Activated CD8-positive, alpha-beta memory T cell treated with anti-CD3 and anti-CD28 coated beads for 24 hours (primary cell): ENCODE results near the gene RETREG3.
"Not testable (repeated sequence)": the region's sequence is repeated elsewhere in the genome, so short reads cannot be mapped to it uniquely, and the experiment has no call there.

Source experiments
- DNase-seq: peaks from one replicate; pipeline ENCODE4 v3.0.0-alpha.2; 2020

The RETREG3 gene

GRCh38 chr17:42568341-42569111 lies 40.6 kb downstream of the RETREG3 start:
- no peak for DNase-seq

- peak; percentile 96 for DNase-seq
Observed at GRCh38 chr17:42566883-42567573, 42.1 kb downstream of the RETREG3 start, which contains the start of gene MLX. Gene MLX, plus strand, starts transcription at chr17:42567100. Its CDS starts 25 bp downstream, at chr17:42567125.

GRCh38 chr17:42566215-42566882 lies 42.8 kb downstream of the RETREG3 start:
- no peak for DNase-seq

DNA sequence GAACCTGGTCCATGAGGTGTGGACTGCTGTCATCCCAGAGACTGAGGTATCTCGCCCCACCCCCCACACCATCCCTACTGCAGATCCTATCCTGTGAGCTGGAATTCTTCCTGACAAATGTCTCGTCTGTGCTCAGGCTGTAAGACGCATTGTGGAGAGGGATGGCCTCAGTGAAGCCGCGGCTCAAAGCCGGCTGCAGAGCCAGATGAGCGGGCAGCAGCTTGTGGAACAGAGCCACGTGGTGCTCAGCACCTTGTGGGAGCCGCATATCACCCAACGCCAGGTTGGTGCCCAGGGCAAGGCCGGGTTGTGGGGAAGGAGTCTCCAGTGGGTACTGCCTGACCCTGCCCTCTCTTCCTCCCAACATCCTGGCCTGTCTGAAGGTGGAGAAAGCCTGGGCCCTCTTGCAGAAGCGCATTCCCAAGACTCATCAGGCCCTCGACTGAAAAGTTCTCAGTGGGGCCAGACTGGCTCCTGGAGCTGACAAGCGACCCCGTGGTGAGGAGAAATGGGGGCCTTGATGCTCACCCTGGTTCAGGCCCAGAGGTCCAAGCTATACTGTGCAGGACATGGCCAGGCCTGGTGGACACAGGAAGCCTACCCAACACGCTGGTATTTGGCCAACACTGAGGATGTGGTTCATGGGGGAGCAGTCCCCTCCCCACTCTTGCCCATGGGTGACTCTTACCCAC lies 43.5 kb downstream of the RETREG3 start:
- DNase-seq: no peak

DNA sequence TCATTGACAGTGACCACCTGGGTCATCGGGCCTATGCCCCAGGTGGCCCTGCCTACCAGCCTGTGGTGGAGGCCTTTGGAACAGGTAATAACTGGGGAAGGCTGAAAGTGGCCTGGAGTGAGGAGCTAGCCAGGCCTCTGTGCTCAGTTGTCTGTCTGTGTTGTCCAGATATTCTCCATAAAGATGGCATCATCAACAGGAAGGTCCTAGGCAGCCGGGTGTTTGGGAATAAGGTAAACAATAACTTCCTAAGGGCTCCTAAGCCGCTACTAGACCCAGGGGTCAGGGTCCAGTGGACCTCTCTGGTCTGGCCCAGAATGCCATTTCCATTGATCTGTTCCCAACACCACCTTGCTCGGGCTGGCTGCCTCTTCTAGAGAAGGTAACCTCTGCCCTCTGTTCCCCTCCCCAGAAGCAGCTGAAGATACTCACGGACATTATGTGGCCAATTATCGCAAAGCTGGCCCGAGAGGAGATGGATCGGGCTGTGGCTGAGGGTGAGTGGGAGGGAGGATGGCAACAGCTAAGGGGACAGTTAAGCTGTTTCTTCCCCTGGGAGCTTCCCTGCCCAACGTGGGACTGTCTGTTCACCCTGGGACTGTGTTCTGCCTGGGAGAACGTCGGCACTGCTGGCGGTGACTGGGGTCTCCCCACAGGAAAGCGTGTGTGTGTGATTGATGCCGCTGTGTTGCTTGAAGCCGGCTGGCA lies 44.2 kb downstream of the RETREG3 start:
- DNase-seq: no peak

DNA sequence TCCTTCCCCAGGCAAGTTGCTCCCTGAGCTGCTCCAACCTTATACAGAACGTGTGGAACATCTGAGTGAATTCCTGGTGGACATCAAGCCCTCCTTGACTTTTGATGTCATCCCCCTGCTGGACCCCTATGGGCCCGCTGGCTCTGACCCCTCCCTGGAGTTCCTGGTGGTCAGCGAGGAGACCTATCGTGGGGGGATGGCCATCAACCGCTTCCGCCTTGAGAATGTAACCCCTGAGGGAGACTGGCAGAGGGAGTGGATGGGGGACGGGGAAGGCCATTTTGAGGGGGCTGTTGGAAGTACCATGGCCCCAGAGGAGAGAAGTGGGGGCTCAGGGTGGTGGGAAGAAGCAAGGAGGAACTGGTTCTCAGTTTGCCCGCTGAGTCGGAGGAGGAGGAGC lies 45.2 kb downstream of the RETREG3 start:
- no peak for DNase-seq

DNA sequence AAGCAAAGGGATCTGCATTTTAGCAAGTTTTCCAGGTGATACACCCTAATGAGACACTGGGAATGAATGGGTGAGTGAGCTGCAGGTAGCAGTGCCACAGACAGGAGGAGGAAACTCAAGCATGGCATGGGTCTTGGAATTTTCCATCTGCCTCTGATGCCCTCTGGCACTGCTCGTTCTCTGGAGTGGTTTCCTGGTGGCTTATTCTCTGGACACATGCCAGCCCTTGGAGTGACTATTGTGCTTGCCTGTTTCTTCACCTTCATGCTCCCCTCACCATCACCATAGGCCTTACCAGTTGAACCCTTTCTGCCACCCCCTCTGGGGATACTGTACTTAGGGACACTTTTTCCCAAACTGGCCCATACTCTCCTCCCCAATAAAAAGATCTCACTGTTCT lies 45.6 kb downstream of the RETREG3 start:
- no peak for DNase-seq

DNA sequence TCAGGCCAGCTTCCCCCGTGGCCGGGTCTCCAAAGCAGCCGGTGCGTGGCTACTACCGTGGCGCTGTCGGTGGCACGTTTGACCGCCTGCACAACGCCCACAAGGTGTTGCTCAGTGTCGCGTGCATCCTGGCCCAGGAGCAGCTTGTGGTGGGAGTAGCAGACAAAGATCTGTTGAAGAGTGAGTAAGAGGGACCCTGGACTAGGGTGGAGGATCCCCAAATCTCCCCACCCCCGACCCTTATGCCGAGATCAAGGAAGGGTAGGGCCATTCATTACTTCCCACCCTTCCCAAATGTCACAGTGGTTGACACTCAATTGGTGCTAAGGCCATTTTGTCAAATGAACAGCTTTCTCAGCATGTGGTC lies 46.0 kb downstream of the RETREG3 start:
- no peak for DNase-seq

GRCh38 chr17:42562388-42563142 lies 46.6 kb downstream of the RETREG3 start:
- DNase-seq: no peak

- DNase-seq: peak; percentile 96
Observed at GRCh38 chr17:42561897-42562387, 47.2 kb downstream of the RETREG3 start, which contains the start of gene COASY. Gene COASY, plus strand, starts transcription at chr17:42562148. Its CDS starts 475 bp downstream, at chr17:42562623.

DNA sequence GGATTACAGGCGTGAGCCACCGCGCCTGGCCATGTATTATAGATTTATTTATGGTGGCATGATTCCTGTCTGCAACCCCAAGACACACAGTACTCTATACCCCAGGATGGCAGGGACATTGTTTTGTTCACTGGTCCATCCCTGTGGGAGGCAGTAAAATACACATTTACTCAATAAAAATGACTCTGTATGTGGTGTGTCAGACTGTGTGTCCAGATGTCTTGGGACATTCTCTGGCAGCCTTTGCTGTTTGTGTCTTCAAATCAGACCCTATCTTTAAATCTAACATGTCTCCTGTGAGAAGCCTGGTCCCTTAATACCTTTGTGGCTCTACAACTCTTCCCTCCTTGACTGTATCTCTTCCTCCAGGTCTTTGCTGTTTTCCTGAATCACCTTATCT lies 48.9 kb downstream of the RETREG3 start:
- DNase-seq: no peak

GRCh38 chr17:42559075-42559474 lies 50.1 kb downstream of the RETREG3 start:
- no peak for DNase-seq

DNA sequence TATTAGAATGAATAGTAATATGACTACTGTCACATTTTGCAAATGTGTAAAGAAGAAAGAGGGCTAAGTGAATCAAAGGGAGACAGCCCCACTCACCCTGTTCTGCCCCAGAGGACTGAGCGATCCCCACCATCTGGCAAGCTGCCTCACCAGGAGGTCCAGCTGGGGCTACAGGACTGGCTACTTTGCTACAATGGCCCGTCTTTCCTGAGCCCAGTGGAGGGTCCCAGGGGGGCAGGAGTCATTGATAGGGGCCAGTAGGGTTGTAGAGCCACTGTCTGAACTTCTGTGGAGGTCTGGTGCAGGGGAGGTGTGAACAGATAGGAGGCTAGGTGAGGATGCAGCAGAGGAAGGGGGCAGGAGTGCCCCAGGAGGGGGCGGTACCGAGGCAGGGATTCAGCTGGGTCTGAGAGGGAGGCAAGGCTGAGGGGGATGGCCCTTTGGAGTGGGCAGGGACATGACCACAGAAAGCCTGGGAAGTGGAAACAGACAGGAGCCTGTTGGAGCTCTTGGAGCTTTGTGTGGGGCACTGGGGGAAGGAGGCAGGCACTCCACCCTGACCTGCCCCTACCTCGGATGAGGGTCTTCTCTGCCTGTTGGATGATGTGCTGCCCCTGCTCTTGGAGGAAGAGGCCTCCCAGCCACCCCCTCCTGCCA lies 53.1 kb downstream of the RETREG3 start:
- DNase-seq: not testable (repeated sequence)

DNA sequence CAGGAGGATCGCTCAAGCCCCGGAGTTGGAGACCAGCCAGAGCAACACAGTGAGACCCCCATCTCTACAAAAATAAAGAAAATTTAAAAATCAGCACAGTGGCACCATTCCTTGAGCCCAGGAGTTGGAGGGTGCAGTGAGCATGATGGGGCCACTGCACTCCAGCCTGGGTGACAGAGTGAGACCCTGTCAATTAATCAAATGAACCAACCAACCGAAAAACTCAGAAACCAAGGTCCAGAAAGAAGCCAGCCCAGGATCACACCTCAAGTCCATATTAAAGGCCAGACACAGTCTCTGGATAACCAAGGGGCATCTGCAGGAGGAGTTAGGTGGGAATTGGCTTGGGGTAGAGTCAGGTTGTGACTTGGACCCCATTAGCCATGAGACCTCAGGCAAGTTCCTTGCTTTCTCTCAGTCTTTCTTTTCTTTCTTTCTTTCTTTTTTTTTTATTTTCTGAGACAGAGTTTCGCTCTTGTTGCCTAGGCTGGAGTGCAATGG lies 54.0 kb downstream of the RETREG3 start:
- DNase-seq: no peak

GRCh38 chr17:42554250-42555121 lies 54.7 kb downstream of the RETREG3 start:
- DNase-seq: peak; percentile 90

GRCh38 chr17:42553866-42554249 lies 55.3 kb downstream of the RETREG3 start:
- no peak for DNase-seq

DNA sequence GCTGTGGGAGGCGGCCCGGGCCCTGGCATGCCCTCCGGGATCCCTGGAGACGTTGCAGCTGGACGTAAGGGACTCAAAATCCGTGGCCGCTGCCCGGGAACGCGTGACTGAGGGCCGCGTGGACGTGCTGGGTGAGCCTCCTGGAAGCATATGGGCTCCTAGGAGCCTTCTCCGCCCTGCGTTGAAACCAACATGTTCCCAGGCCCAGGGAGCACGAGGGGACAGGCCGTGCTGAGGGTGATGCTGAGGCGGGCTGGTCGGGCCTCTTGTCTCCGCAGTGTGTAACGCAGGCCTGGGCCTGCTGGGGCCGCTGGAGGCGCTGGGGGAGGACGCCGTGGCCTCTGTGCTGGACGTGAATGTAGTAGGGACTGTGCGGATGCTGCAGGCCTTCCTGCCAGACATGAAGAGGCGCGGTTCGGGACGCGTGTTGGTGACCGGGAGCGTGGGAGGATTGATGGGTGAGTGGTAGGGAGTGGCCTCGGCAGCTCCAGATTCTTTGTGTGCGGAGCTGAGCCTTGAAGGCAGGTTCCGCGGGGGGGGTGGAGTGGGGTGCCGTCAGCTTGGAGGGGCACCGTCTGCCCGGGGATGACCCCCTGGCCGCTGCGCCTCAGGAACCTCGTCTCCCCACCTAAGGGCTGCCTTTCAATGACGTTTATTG lies 55.9 kb downstream of the RETREG3 start:
- DNase-seq: no peak

GRCh38 chr17:42552736-42553135 lies 56.4 kb downstream of the RETREG3 start, which contains the start of gene HSD17B1:
Gene HSD17B1, plus strand, starts transcription at chr17:42552923. Its CDS starts 11 bp downstream, at chr17:42552934.
- not testable (repeated sequence) for DNase-seq
